ENCODE data around the gene ADAM12.

GRCh38 chr10:126123466-126123865, 264.8 kb downstream of the ADAM12 start:
- no peak for TF ChIP-seq CTCF (IDR thresholded peaks at IDR 0.05)
- TF ChIP-seq POLR2A (IDR thresholded peaks at IDR 0.05), result no peak
